GM19193 (cell line): ENCODE results near the gene BTBD6.

Experiments used
- POLR2A ChIP-seq: IDR thresholded peaks from 4 replicates; pipeline ENCODE4 v1.6.1; 2011; ENCODE audit not compliant: insufficient read depth, insufficient read length; ENCODE audit errors: extremely low read depth

Gene BTBD6

GRCh38 chr14:105248368-105249181 is at the start of gene BTBD6:
Gene BTBD6 (plus strand): TSS chr14:105248533. CDS start chr14:105248712, 179 bp downstream.
- TF ChIP-seq POLR2A = peak; percentile 52

- no peak for TF ChIP-seq POLR2A
These were observed 49.7 kb upstream of the BTBD6 start for GRCh38 chr14:105198588-105198987.

GRCh38 chr14:105199093-105199492 is 49.2 kb upstream of the BTBD6 start:
- no peak for TF ChIP-seq POLR2A

- TF ChIP-seq POLR2A = no peak
These were observed 48.3 kb upstream of the BTBD6 start for GRCh38 chr14:105200074-105200473.

- TF ChIP-seq POLR2A = no peak
These were observed 47.7 kb upstream of the BTBD6 start for GRCh38 chr14:105200641-105201040.

GRCh38 chr14:105201156-105201924 is 47.0 kb upstream of the BTBD6 start:
- TF ChIP-seq POLR2A = no peak

- no peak for TF ChIP-seq POLR2A
These were observed 46.3 kb upstream of the BTBD6 start for GRCh38 chr14:105201925-105202513.

- no peak for TF ChIP-seq POLR2A
These were observed 45.2 kb upstream of the BTBD6 start for GRCh38 chr14:105203057-105203531.

- no peak for TF ChIP-seq POLR2A
These were observed 44.6 kb upstream of the BTBD6 start for GRCh38 chr14:105203701-105204100.

GRCh38 chr14:105204206-105204930 is 44.0 kb upstream of the BTBD6 start:
- no peak for TF ChIP-seq POLR2A

- TF ChIP-seq POLR2A = no peak
These were observed 43.2 kb upstream of the BTBD6 start for GRCh38 chr14:105204931-105205672.

GRCh38 chr14:105205673-105206208 is 42.6 kb upstream of the BTBD6 start:
- TF ChIP-seq POLR2A = no peak

GRCh38 chr14:105206873-105207272 is 41.5 kb upstream of the BTBD6 start:
- TF ChIP-seq POLR2A = no peak

- TF ChIP-seq POLR2A = no peak
These were observed 40.9 kb upstream of the BTBD6 start for GRCh38 chr14:105207460-105207901.
